Smooth muscle cell (in vitro differentiated cells): ENCODE data around the gene KRT5. TPM values are rescaled to one million over a fixed set of nuclear protein-coding genes. Genes with fewer than 3 reads are reported as not detected.

Experiments
- DNase-seq: peaks from one replicate; lab custom pipeline; 2025; ENCODE audit not compliant: unreplicated experiment; lab: John Stamatoyannopoulos, UW
- H2AFZ ChIP-seq: fragments of 200-600 bp; sonication (generic); 2 replicates; pipeline ENCODE4 v1.6.0; 2016; ENCODE audit warnings: antibody characterized with exemption, low read depth, mild to moderate bottlenecking
- H3F3A ChIP-seq: fragments of 200-600 bp; sonication (generic); 2 replicates; pipeline ENCODE4 v1.6.0; 2017; ENCODE audit warnings: antibody characterized with exemption, low read depth
- H3K27ac ChIP-seq: fragments of 200-600 bp; sonication (generic); 2 replicates; pipeline ENCODE4 v1.5.1; 2016; ENCODE audit warnings: low read depth, mild to moderate bottlenecking
- H3K27me3 ChIP-seq: fragments of 200-600 bp; sonication (generic); 2 replicates; pipeline ENCODE4 v1.6.1; 2016; ENCODE audit warnings: low read depth, mild to moderate bottlenecking
- H3K36me3 ChIP-seq: fragments of 200-600 bp; sonication (generic); 2 replicates; pipeline ENCODE4 v1.5.1; 2016; ENCODE audit warnings: low read depth
- H3K4me1 ChIP-seq: fragments of 200-600 bp; sonication (generic); 2 replicates; pipeline ENCODE4 v1.5.1; 2016; ENCODE audit warnings: low read depth
- H3K4me2 ChIP-seq: fragments of 200-600 bp; sonication (generic); 2 replicates; pipeline ENCODE4 v1.6.0; 2016; ENCODE audit warnings: mild to moderate bottlenecking
- H3K4me3 ChIP-seq: fragments of 200-600 bp; sonication (generic); 2 replicates; pipeline ENCODE4 v1.5.1; 2016; ENCODE audit warnings: mild to moderate bottlenecking
- H3K79me2 ChIP-seq: fragments of 200-600 bp; sonication (generic); 2 replicates; pipeline ENCODE4 v1.6.0; 2016; ENCODE audit warnings: low read depth, mild to moderate bottlenecking
- H3K9ac ChIP-seq: fragments of 200-600 bp; sonication (generic); 2 replicates; pipeline ENCODE4 v1.6.0; 2016; ENCODE audit warnings: low read depth
- H3K9me3 ChIP-seq: fragments of 200-600 bp; sonication (generic); replicated peaks from 2 replicates; pipeline ENCODE4 v1.5.1; 2016; ENCODE audit warnings: low read depth
- H4K20me1 ChIP-seq: fragments of 200-600 bp; sonication (generic); 2 replicates; pipeline ENCODE4 v1.6.0; 2016; ENCODE audit warnings: low read depth
- CTCF ChIP-seq: fragments of 200-600 bp; sonication (generic); IDR thresholded peaks from 2 replicates; pipeline ENCODE4 v1.5.1; 2017; ENCODE audit warnings: borderline replicate concordance, mild to moderate bottlenecking, antibody characterized with exemption; ENCODE audit not compliant: insufficient read depth, poor library complexity, severe bottlenecking
- WGBS: methylation state at CpG from one replicate; pipeline ENCODE4 v1.1.7; 2016; ENCODE audit warnings: low lambda C conversion rate; 5-methylcytosine and 5-hydroxymethylcytosine counted together
- polyA plus RNA-seq: library from polyadenylated mRNA; unstranded; fragments of >200 nt; fragmentation: Nextera tagmentation; extraction: Ambion mirVana; gene quantifications from 2 replicates; pipeline ENCODE4 v1.2.1, GENCODE V29; 2016
- total RNA-seq: library from RNA; depleted of rRNA; stranded (reverse); fragments of >200 nt; gene quantifications from 2 replicates; pipeline ENCODE4 v1.2.3, GENCODE V29; 2014

KRT5 gene
- total and polyA plus RNA-seq, 2 experiments from 2014 or later = 67.2 to 209 TPM

GRCh38 chr12:52529846-52530245 lies 9.7 kb upstream of the KRT5 start:
- no peak for DNase-seq
- Histone ChIP-seq H3K4me2 (no peak overlapping the region), H3K79me2 (no peaks in the 10 kb centered on the region), H3K27me3 (no peaks in the 10 kb centered on the region), H3K27ac (no peak overlapping the region), H3K9ac (no peak overlapping the region), H3K36me3 (no peaks in the 10 kb centered on the region), H2AFZ (no peak overlapping the region), H4K20me1 (no peaks in the 10 kb centered on the region), H3K4me3 (no peak overlapping the region), H3K4me1 (no peaks in the 10 kb centered on the region), H3F3A (no peaks in the 10 kb centered on the region), H3K9me3 (no peaks in the 10 kb centered on the region)
- 96% methylated on average over 9 of the region's 9 CpGs for WGBS
- TF ChIP-seq CTCF = no peak

- WGBS = 94% methylated on average over 2 of the region's 2 CpGs
Measured at GRCh38 chr12:52529417-52529816, 9.2 kb upstream of the KRT5 start.

DNA sequence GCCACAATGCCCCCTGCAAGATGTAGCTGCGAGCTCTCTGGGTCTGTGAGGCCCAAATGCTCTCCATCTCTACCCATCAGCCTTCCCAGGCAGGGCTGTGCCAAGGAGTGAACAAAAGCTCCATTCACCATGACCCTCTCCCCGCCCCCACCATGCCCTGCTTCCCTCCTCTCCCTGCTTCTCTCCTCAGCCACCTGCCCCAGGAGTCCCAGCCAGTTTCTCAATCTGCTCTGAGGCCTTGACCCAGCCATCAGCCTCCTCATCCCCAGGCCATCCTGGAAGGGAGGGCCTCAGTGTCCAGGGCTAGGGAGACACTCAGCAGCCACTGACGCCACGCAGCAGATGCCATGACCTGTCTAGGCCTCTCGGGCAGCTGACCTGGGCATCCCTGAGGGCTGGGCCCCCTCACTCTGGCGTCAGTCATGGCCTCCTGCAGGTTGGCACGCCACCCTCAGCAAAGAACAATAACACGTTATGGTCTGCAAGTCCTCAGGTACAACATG lies 8.5 kb upstream of the KRT5 start:
- H3F3A ChIP-seq = no peaks in the 10 kb centered on the region
- DNase-seq = no peak
- no peak overlapping the region for H3K27ac ChIP-seq
- 94% methylated on average over 8 of the region's 8 CpGs for WGBS
- no peak overlapping the region for H2AFZ ChIP-seq
- TF ChIP-seq CTCF = no peak
- no peak overlapping the region for H3K4me2 ChIP-seq
- H3K9ac ChIP-seq = no peak overlapping the region
- no peaks in the 10 kb centered on the region for H4K20me1 ChIP-seq
- no peaks in the 10 kb centered on the region for H3K27me3 ChIP-seq
- H3K9me3 ChIP-seq = no peaks in the 10 kb centered on the region
- no peaks in the 10 kb centered on the region for H3K79me2 ChIP-seq
- no peak overlapping the region for H3K4me3 ChIP-seq
- H3K4me1 ChIP-seq = no peaks in the 10 kb centered on the region
- no peaks in the 10 kb centered on the region for H3K36me3 ChIP-seq

More at GRCh38 chr12:52529417-52529816, 9.2 kb upstream of the KRT5 start:
- H3K79me2 ChIP-seq = no peaks in the 10 kb centered on the region
- DNase-seq = no peak
- TF ChIP-seq CTCF = no peak
- H3K4me1 ChIP-seq = no peaks in the 10 kb centered on the region
- H3K4me2 ChIP-seq = no peak overlapping the region
- H3K9me3 ChIP-seq = no peaks in the 10 kb centered on the region
- no peaks in the 10 kb centered on the region for H3K27me3 ChIP-seq
- H3K9ac ChIP-seq = no peak overlapping the region
- no peak overlapping the region for H2AFZ ChIP-seq
- no peak overlapping the region for H3K4me3 ChIP-seq
- H3K36me3 ChIP-seq = no peaks in the 10 kb centered on the region
- H4K20me1 ChIP-seq = no peaks in the 10 kb centered on the region
- no peaks in the 10 kb centered on the region for H3F3A ChIP-seq
- no peak overlapping the region for H3K27ac ChIP-seq

- no peak overlapping the region for H3K4me2 ChIP-seq
- no peak overlapping the region for H3K27ac ChIP-seq
- 72% methylated on average over 4 of the region's 4 CpGs for WGBS
Measured at GRCh38 chr12:52527121-52527800, 7.1 kb upstream of the KRT5 start.

More at GRCh38 chr12:52527121-52527800, 7.1 kb upstream of the KRT5 start:
- no peak for DNase-seq
- no peak overlapping the region for H3K9ac ChIP-seq
- no peaks in the 10 kb centered on the region for H3K79me2 ChIP-seq
- no peaks in the 10 kb centered on the region for H4K20me1 ChIP-seq
- H2AFZ ChIP-seq = no peak overlapping the region
- H3K4me3 ChIP-seq = no peak overlapping the region
- H3F3A ChIP-seq = no peaks in the 10 kb centered on the region
- H3K36me3 ChIP-seq = no peaks in the 10 kb centered on the region
- H3K4me1 ChIP-seq = no peaks in the 10 kb centered on the region
- H3K27me3 ChIP-seq = no peaks in the 10 kb centered on the region
- H3K9me3 ChIP-seq = no peaks in the 10 kb centered on the region
- TF ChIP-seq CTCF = no peak
